IMR-90 (cell line): ENCODE data around the gene LUZP2. TPM values are rescaled to one million over a fixed set of nuclear protein-coding genes. Genes with fewer than 3 reads are reported as not detected.

Source experiments
- ATAC-seq: fragments of 200-7000 bp; cut with Tn5 transposase; 2 replicates; pipeline ENCODE4 v1.9.1; 2020; ENCODE audit warnings: low read depth, mild to moderate bottlenecking, moderate library complexity
- BruUV-seq: library from RNA; stranded (reverse); fragments of 400-500 nt; replicated peaks from 2 replicates; lab custom pipeline; 2021; lab: Mats Ljungman, UMichigan
- CTCF ChIA-PET: fragments of 300-600 bp; formaldehyde crosslinking; extraction: SDS; loops from one replicate; lab custom pipeline; 2021; ENCODE audit warnings: antibody characterized with exemption; lab: Yijun Ruan, JAX
- POLR2A ChIA-PET: fragments of 300-600 bp; sonication (Branson Sonifier 250); formaldehyde crosslinking; loops from one replicate; lab custom pipeline; 2022; ENCODE audit warnings: antibody characterized with exemption; ENCODE audit not compliant: unreplicated experiment; lab: Charles Lee
- DNase-seq: peaks from one replicate; pipeline ENCODE4 v3.0.0; 2013
- H2AFZ ChIP-seq: replicated peaks from 2 replicates; pipeline ENCODE3; 2013; ENCODE audit warnings: low read length, mild to moderate bottlenecking; ENCODE audit not compliant: poor library complexity
- H2AK5ac ChIP-seq: 2 replicates; pipeline ENCODE4 v1.6.1; 2013; ENCODE audit warnings: low read depth, low read length, inconsistent platforms
- H2AK9ac ChIP-seq: replicated peaks from 2 replicates; pipeline ENCODE3; 2013; ENCODE audit warnings: mild to moderate bottlenecking, low read depth, low read length, moderate library complexity; ENCODE audit not compliant: poor library complexity
- H2BK120ac ChIP-seq: 2 replicates; pipeline ENCODE4 v1.6.1; 2013; ENCODE audit warnings: low read depth, low read length, inconsistent platforms
- H2BK15ac ChIP-seq: 3 replicates; pipeline ENCODE4 v1.6.1; 2013; ENCODE audit warnings: low read depth, low read length, inconsistent platforms
- H2BK20ac ChIP-seq: 2 replicates; pipeline ENCODE4 v1.6.1; 2013; ENCODE audit warnings: low read depth, mild to moderate bottlenecking, inconsistent platforms, low read length, moderate library complexity
- H2BK5ac ChIP-seq: 2 replicates; pipeline ENCODE4 v1.6.1; 2013; ENCODE audit warnings: mild to moderate bottlenecking, low read depth, low read length, inconsistent platforms; ENCODE audit not compliant: poor library complexity, severe bottlenecking
- H3K14ac ChIP-seq: replicated peaks from 2 replicates; pipeline ENCODE4 v1.6.1; 2013; ENCODE audit warnings: low read depth, low read length, inconsistent platforms
- H3K18ac ChIP-seq: 2 replicates; pipeline ENCODE4 v1.6.1; 2013; ENCODE audit warnings: low read depth, low read length, control low read depth
- H3K23ac ChIP-seq: 2 replicates; pipeline ENCODE4 v1.6.1; 2013; ENCODE audit warnings: low read depth, low read length, inconsistent platforms
- H3K27ac ChIP-seq: 2 replicates; pipeline ENCODE4 v1.5.1; 2013; ENCODE audit warnings: mild to moderate bottlenecking, control low read depth, low read length; ENCODE audit not compliant: insufficient read depth
- H3K27me3 ChIP-seq: 2 replicates; pipeline ENCODE4 v1.6.1; 2013; ENCODE audit warnings: low read length; ENCODE audit not compliant: control insufficient read depth, insufficient read depth
- H3K36me3 ChIP-seq: 2 replicates; pipeline ENCODE4 v1.6.1; 2013; ENCODE audit warnings: low read length, mixed read lengths; ENCODE audit not compliant: control insufficient read depth, insufficient read depth
- H3K4ac ChIP-seq: 2 replicates; pipeline ENCODE4 v1.6.1; 2013; ENCODE audit warnings: low read depth, low read length, inconsistent platforms
- H3K4me1 ChIP-seq: 2 replicates; pipeline ENCODE4 v1.6.1; 2013; ENCODE audit warnings: low read length, mixed read lengths; ENCODE audit not compliant: control insufficient read depth, insufficient read depth
- H3K4me2 ChIP-seq: 2 replicates; pipeline ENCODE4 v1.6.1; 2013; ENCODE audit warnings: low read depth, mild to moderate bottlenecking, control low read depth, low read length, moderate library complexity
- H3K4me3 ChIP-seq: 2 replicates; pipeline ENCODE4 v1.5.1; 2013; ENCODE audit warnings: low read depth, mild to moderate bottlenecking, control low read depth, low read length, moderate library complexity; ENCODE audit not compliant: insufficient read depth
- H3K56ac ChIP-seq: 2 replicates; pipeline ENCODE4 v1.6.1; 2013; ENCODE audit warnings: low read length, inconsistent platforms; ENCODE audit not compliant: insufficient read depth; ENCODE audit errors: extremely low read depth
- H3K79me1 ChIP-seq, 2 experiments: 2 replicates each; pipeline ENCODE4 v1.6.1; 2013; ENCODE audit warnings: low read length in 2 of 2, inconsistent platforms in 1 of 2, low read depth in 1 of 2
- H3K9ac ChIP-seq: 2 replicates; pipeline ENCODE4 v1.6.1; 2013; ENCODE audit warnings: low read depth, low read length, control low read depth
- H3K9me1 ChIP-seq: 2 replicates; pipeline ENCODE4 v1.6.1; 2013; ENCODE audit warnings: low read length, inconsistent platforms; ENCODE audit not compliant: insufficient read depth
- H3K9me3 ChIP-seq: 2 replicates; pipeline ENCODE4 v1.6.1; 2013; ENCODE audit warnings: low read length; ENCODE audit not compliant: control insufficient read depth, insufficient read depth
- H4K20me1 ChIP-seq: 2 replicates; pipeline ENCODE4 v1.6.1; 2013; ENCODE audit warnings: low read length, inconsistent platforms; ENCODE audit not compliant: insufficient read depth
- H4K5ac ChIP-seq: 2 replicates; pipeline ENCODE4 v1.6.1; 2013; ENCODE audit warnings: mild to moderate bottlenecking, low read depth, low read length, control low read depth
- H4K8ac ChIP-seq, 2 experiments: 2 replicates each; pipeline ENCODE4 v1.6.1; 2013; ENCODE audit warnings: low read depth in 2 of 2, low read length in 2 of 2, control low read depth in 1 of 2, inconsistent platforms in 1 of 2
- H4K91ac ChIP-seq: 2 replicates; pipeline ENCODE4 v1.6.1; 2013; ENCODE audit warnings: low read depth, low read length, inconsistent platforms; ENCODE audit not compliant: insufficient read depth
- BHLHE40 ChIP-seq: fragments of 150-350 bp; IDR thresholded peaks from 2 replicates; pipeline ENCODE4 v1.6.1; 2016; ENCODE audit warnings: mild to moderate bottlenecking, low read depth, low read length
- CEBPB ChIP-seq: IDR thresholded peaks from 2 replicates; pipeline ENCODE4 v1.6.1; 2012; ENCODE audit warnings: low read depth, low read length, improper control_type of control experiment
- CHD1 ChIP-seq: IDR thresholded peaks from 2 replicates; pipeline ENCODE4 v1.6.1; 2012; ENCODE audit warnings: low read depth, low read length, improper control_type of control experiment
- CTCF ChIP-seq: conservative IDR thresholded peaks from 2 replicates; pipeline ENCODE4 v1.5.1; 2012; ENCODE audit warnings: mild to moderate bottlenecking, low read depth, low read length, improper control_type of control experiment
- FOS ChIP-seq: fragments of 150-350 bp; IDR thresholded peaks from 2 replicates; pipeline ENCODE4 v1.6.1; 2016; ENCODE audit warnings: low read depth, low read length
- MAFK ChIP-seq: IDR thresholded peaks from 2 replicates; pipeline ENCODE4 v1.6.1; 2012; ENCODE audit warnings: low read depth, low read length, improper control_type of control experiment
- MAZ ChIP-seq: IDR thresholded peaks from 2 replicates; pipeline ENCODE4 v1.6.1; 2012; ENCODE audit warnings: low read depth, mild to moderate bottlenecking, low read length, improper control_type of control experiment, moderate library complexity, borderline replicate concordance
- MXI1 ChIP-seq: IDR thresholded peaks from 2 replicates; pipeline ENCODE4 v1.6.1; 2012; ENCODE audit warnings: low read depth, mild to moderate bottlenecking, low read length, moderate library complexity, borderline replicate concordance
- NFE2L2 ChIP-seq: fragments of 150-350 bp; IDR thresholded peaks from 2 replicates; pipeline ENCODE4 v1.6.1; 2016; ENCODE audit warnings: low read depth, mild to moderate bottlenecking, low read length
- POLR2A ChIP-seq: IDR thresholded peaks from 2 replicates; pipeline ENCODE4 v1.6.1; 2012; ENCODE audit warnings: mild to moderate bottlenecking, low read depth, low read length
- RAD21 ChIP-seq: IDR thresholded peaks from 2 replicates; pipeline ENCODE4 v1.6.1; 2012; ENCODE audit warnings: low read length, improper control_type of control experiment
- RCOR1 ChIP-seq: IDR thresholded peaks from 2 replicates; pipeline ENCODE4 v1.6.1; 2012; ENCODE audit warnings: mild to moderate bottlenecking, low read length, improper control_type of control experiment; ENCODE audit not compliant: insufficient replicate concordance
- RFX5 ChIP-seq: IDR thresholded peaks from 2 replicates; pipeline ENCODE4 v1.8.0; 2012; ENCODE audit warnings: low read depth, mild to moderate bottlenecking, low read length, moderate library complexity
- SMC3 ChIP-seq: fragments of 150-350 bp; IDR thresholded peaks from 2 replicates; pipeline ENCODE4 v1.6.1; 2016; ENCODE audit warnings: low read depth, mild to moderate bottlenecking, antibody characterized with exemption, low read length, moderate library complexity
- WGBS, 2 experiments: methylation state at CpG; one replicate each; pipeline versions ENCODE4 v1.1.5 to v1.1.7; 2013; ENCODE audit warnings: missing lambda C conversion rate in 2 of 2; ENCODE audit not compliant: insufficient read length in 1 of 2; ENCODE audit errors: extremely low coverage in 2 of 2; 5-methylcytosine and 5-hydroxymethylcytosine counted together
- dilution Hi-C: fragments of 300-500 bp; cut with HindIII; formaldehyde crosslinking; loops from one replicate; pipeline ENCODE4 v1.14.3; 2018; ENCODE audit warnings: low sequenced_read_pairs; ENCODE audit not compliant: unreplicated experiment
- in situ Hi-C: fragments of 300-500 bp; cut with MboI; formaldehyde crosslinking; loops from 3 replicates; pipeline ENCODE4 v1.14.3; 2019; ENCODE audit warnings: low sequenced_read_pairs, inconsistent platforms, mixed read lengths
- intact Hi-C: fragments of 100-400 bp; cut with micrococcal nuclease; formaldehyde crosslinking; loops from 2 replicates; pipeline ENCODE4 v1.10.0; 2022
- polyA plus RNA-seq, 3 experiments: library from polyadenylated mRNA; depleted of rRNA; stranded (reverse); fragments of >200 nt; gene quantifications; 2 replicates each; pipeline ENCODE4 v1.2.3, GENCODE V29; 2012; ENCODE audit warnings: low replicate concordance in 1 of 3
- total RNA-seq: library from RNA; depleted of rRNA; stranded (reverse); fragments of >200 nt; gene quantifications from 2 replicates; pipeline ENCODE4 v1.2.3, GENCODE V29; 2012
- TF ChIP-seq, protein P1 (sequence below): fragments of 150-350 bp; IDR thresholded peaks from 2 replicates; pipeline ENCODE4 v1.6.1; 2017; ENCODE audit warnings: mild to moderate bottlenecking, antibody characterized with exemption, low read length, low read depth
- TF ChIP-seq, protein P2 (sequence below): fragments of 150-350 bp; IDR thresholded peaks from 2 replicates; pipeline ENCODE4 v1.6.1; 2016; ENCODE audit warnings: low read depth, mild to moderate bottlenecking, low read length, moderate library complexity, borderline replicate concordance

The LUZP2 gene
- total and polyA plus RNA-seq, 2 of the 4 experiments (the other 2 are of a cell fraction): 0.89 to 2.0 TPM

DNA sequence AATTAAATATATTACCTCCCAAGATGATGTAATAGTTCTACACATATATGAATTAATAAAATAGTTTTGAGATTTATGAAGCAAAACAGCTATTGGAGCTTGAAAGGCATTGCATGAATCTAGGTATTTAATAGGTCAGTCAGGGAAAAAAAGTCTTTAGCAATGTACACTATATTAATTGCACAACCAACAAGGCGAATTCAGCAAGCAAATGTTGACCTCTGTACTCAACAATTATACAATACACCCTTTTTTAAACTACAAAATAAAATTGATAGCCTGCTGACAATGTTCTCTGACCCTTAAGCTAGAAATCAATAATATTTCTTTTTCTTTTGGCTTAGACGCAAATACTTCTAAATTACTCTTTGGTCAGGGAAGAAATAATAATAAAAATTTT lies 345.5 kb downstream of the LUZP2 start:
- H3K4me3 ChIP-seq: no peak overlapping the region
- WGBS, 2 experiments: no CpG with 5 or more reads among the region's 2 CpGs
- TF ChIP-seq, protein P1, sequence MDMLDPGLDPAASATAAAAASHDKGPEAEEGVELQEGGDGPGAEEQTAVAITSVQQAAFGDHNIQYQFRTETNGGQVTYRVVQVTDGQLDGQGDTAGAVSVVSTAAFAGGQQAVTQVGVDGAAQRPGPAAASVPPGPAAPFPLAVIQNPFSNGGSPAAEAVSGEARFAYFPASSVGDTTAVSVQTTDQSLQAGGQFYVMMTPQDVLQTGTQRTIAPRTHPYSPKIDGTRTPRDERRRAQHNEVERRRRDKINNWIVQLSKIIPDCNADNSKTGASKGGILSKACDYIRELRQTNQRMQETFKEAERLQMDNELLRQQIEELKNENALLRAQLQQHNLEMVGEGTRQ: no peak
- no peak for TF ChIP-seq BHLHE40
- TF ChIP-seq MXI1: no peak
- no peak for TF ChIP-seq RFX5
- TF ChIP-seq CHD1: no peak
- TF ChIP-seq SMC3: no peak
- no peak for TF ChIP-seq RCOR1
- no peak for TF ChIP-seq CTCF
- no peak for TF ChIP-seq RAD21
- TF ChIP-seq NFE2L2: no peak
- TF ChIP-seq MAFK: no peak
- TF ChIP-seq CEBPB: no peak
- no peak for TF ChIP-seq POLR2A
- TF ChIP-seq FOS: no peak
- no peak for TF ChIP-seq MAZ
- TF ChIP-seq, protein P2, sequence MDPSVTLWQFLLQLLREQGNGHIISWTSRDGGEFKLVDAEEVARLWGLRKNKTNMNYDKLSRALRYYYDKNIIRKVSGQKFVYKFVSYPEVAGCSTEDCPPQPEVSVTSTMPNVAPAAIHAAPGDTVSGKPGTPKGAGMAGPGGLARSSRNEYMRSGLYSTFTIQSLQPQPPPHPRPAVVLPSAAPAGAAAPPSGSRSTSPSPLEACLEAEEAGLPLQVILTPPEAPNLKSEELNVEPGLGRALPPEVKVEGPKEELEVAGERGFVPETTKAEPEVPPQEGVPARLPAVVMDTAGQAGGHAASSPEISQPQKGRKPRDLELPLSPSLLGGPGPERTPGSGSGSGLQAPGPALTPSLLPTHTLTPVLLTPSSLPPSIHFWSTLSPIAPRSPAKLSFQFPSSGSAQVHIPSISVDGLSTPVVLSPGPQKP: no peak
- H3K4me2 ChIP-seq: no peak overlapping the region
- in situ Hi-C loops: no loop called here
- no peak overlapping the region for H2BK120ac ChIP-seq
- no peak overlapping the region for H3K9ac ChIP-seq
- no peaks in the 10 kb centered on the region for H3K36me3 ChIP-seq
- no peak overlapping the region for H2AFZ ChIP-seq
- no peaks in the 10 kb centered on the region for H3K9me1 ChIP-seq
- dilution Hi-C loops: no loop called here
- DNase-seq (no peak), ATAC-seq (no peak)
- CTCF ChIA-PET: interaction anchor here (0.7 to 0.8 kb wide), 2 partner anchors 12 to 835 kb away, joined by 3 read pairs; no protein-coding TSS in a partner anchor
- H4K8ac ChIP-seq: no peak overlapping the region
- no TSS peak for BruUV-seq
- H3K4me1 ChIP-seq: no peaks in the 10 kb centered on the region
- no peak overlapping the region for H3K56ac ChIP-seq
- H2AK9ac ChIP-seq: no peak overlapping the region
- no peak overlapping the region for H2AK5ac ChIP-seq
- no peak overlapping the region for H3K14ac ChIP-seq
- intact Hi-C loops: no loop called here
- H4K20me1 ChIP-seq: no peaks in the 10 kb centered on the region
- no peaks in the 10 kb centered on the region for H3K27me3 ChIP-seq
- POLR2A ChIA-PET: no interaction called here
- no peak overlapping the region for H4K91ac ChIP-seq
- H3K79me1 ChIP-seq: no peaks in the 10 kb centered on the region
- H2BK15ac ChIP-seq: no peak overlapping the region
- H2BK5ac ChIP-seq: no peak overlapping the region
- H4K5ac ChIP-seq: no peak overlapping the region
- H3K9me3 ChIP-seq: no peaks in the 10 kb centered on the region
- H3K18ac ChIP-seq: no peak overlapping the region
- H3K4ac ChIP-seq: no peak overlapping the region
- no peak overlapping the region for H2BK20ac ChIP-seq
- H3K23ac ChIP-seq: no peak overlapping the region
- no peak overlapping the region for H3K27ac ChIP-seq
